Astrocyte (in vitro differentiated cells and primary cell): Measurements from ENCODE around the gene PRDX3.

Source experiments
- EZH2 ChIP-seq: IDR thresholded peaks from 2 replicates; pipeline ENCODE4 v1.6.1; 2012; ENCODE audit warnings: mild to moderate bottlenecking, low read length, inconsistent platforms; ENCODE audit not compliant: insufficient read depth
- TF ChIP-seq, protein P1 (sequence below): IDR thresholded peaks from 2 replicates; pipeline ENCODE4 v1.5.1; 2011; ENCODE audit warnings: low read depth, mild to moderate bottlenecking, inconsistent platforms, low read length, moderate library complexity; ENCODE audit not compliant: insufficient read depth

DNA sequence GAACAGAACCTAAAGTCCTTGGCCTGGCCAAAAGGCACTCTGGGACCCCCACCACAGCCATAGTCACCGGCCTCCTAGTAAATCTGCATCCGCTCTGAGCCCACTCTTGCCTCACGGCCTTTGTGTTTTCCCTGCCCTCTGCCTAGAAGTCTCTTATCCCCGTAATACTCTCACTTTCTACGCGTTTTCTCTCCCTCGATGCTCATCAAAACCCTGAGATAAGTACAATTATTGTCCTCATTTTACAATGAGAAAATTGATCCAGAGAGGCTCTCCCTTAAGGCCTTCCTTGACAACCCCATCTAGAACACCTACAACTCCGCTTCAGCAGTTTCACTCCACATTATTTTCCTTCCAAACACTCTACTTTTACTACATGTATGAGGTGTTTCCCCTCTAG, 11.6 kb downstream of the PRDX3 start:
- TF ChIP-seq, protein P1, sequence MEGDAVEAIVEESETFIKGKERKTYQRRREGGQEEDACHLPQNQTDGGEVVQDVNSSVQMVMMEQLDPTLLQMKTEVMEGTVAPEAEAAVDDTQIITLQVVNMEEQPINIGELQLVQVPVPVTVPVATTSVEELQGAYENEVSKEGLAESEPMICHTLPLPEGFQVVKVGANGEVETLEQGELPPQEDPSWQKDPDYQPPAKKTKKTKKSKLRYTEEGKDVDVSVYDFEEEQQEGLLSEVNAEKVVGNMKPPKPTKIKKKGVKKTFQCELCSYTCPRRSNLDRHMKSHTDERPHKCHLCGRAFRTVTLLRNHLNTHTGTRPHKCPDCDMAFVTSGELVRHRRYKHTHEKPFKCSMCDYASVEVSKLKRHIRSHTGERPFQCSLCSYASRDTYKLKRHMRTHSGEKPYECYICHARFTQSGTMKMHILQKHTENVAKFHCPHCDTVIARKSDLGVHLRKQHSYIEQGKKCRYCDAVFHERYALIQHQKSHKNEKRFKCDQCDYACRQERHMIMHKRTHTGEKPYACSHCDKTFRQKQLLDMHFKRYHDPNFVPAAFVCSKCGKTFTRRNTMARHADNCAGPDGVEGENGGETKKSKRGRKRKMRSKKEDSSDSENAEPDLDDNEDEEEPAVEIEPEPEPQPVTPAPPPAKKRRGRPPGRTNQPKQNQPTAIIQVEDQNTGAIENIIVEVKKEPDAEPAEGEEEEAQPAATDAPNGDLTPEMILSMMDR: no peak
- no peak for TF ChIP-seq EZH2
